ENCODE results near the gene TICRR.

The TICRR gene

GRCh38 chr15:89625716-89626115 lies 50.4 kb downstream of the TICRR start:
- TF ChIP-seq EP300 (IDR thresholded peaks at IDR 0.05; ENCODE audit: borderline replicate concordance) (no peak), FOXM1 (IDR thresholded peaks at IDR 0.05; ENCODE audit: borderline replicate concordance, low read depth) (no peak), TAF1 (IDR thresholded peaks at IDR 0.05; ENCODE audit: low read depth) (no peak), CEBPB (IDR thresholded peaks at IDR 0.05) (no peak), TEAD4 (IDR thresholded peaks at IDR 0.05) (no peak), EGR1 (IDR thresholded peaks at IDR 0.05) (no peak), ZBTB7A (IDR thresholded peaks at IDR 0.05; ENCODE audit: low read depth) (no peak), MAX (IDR thresholded peaks at IDR 0.05) (no peak), RAD21 (IDR thresholded peaks at IDR 0.05; ENCODE audit: low read depth) (no peak), USF1 (IDR thresholded peaks at IDR 0.05) (no peak), CREB1 (IDR thresholded peaks at IDR 0.05; ENCODE audit: low read depth) (no peak), TCF12 (IDR thresholded peaks at IDR 0.05; ENCODE audit: low read depth) (no peak), NFIC (IDR thresholded peaks at IDR 0.05) (no peak), YY1 (IDR thresholded peaks at IDR 0.05; ENCODE audit: low read depth) (no peak)
- TF ChIP-seq, protein P1, sequence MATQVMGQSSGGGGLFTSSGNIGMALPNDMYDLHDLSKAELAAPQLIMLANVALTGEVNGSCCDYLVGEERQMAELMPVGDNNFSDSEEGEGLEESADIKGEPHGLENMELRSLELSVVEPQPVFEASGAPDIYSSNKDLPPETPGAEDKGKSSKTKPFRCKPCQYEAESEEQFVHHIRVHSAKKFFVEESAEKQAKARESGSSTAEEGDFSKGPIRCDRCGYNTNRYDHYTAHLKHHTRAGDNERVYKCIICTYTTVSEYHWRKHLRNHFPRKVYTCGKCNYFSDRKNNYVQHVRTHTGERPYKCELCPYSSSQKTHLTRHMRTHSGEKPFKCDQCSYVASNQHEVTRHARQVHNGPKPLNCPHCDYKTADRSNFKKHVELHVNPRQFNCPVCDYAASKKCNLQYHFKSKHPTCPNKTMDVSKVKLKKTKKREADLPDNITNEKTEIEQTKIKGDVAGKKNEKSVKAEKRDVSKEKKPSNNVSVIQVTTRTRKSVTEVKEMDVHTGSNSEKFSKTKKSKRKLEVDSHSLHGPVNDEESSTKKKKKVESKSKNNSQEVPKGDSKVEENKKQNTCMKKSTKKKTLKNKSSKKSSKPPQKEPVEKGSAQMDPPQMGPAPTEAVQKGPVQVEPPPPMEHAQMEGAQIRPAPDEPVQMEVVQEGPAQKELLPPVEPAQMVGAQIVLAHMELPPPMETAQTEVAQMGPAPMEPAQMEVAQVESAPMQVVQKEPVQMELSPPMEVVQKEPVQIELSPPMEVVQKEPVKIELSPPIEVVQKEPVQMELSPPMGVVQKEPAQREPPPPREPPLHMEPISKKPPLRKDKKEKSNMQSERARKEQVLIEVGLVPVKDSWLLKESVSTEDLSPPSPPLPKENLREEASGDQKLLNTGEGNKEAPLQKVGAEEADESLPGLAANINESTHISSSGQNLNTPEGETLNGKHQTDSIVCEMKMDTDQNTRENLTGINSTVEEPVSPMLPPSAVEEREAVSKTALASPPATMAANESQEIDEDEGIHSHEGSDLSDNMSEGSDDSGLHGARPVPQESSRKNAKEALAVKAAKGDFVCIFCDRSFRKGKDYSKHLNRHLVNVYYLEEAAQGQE (IDR thresholded peaks at IDR 0.05; ENCODE audit: low read depth), result no peak

- TF ChIP-seq USF1 (IDR thresholded peaks at IDR 0.05), result no peak
- TF ChIP-seq TCF12 (IDR thresholded peaks at IDR 0.05; ENCODE audit: low read depth), result no peak
- TF ChIP-seq TAF1 (IDR thresholded peaks at IDR 0.05; ENCODE audit: low read depth), result no peak
These were observed 52.1 kb downstream of the TICRR start for GRCh38 chr15:89627256-89627970.

DNA sequence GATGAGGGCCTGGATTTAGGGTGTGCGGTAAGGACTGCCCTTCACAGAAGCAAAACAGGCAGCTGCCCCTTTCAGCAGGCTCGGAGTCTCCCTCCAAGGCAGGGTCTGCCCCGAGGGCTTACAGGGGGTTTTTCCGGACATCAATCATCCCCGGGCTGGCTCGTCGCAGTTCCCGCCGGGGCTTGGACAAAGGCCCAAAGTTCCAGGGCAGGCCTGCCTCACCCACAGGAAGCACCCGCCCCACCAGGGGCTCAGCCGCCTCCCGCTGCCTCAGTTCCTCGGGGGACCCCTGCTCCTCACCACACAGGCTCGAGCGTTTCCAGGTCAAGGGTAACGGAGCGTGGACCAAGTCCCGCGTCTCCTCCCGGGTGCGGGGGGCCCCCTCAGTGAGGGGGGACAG lies 53.0 kb downstream of the TICRR start:
- TF ChIP-seq CREB1 (IDR thresholded peaks at IDR 0.05; ENCODE audit: low read depth) (no peak), TCF12 (IDR thresholded peaks at IDR 0.05; ENCODE audit: low read depth) (no peak), ZBTB7A (IDR thresholded peaks at IDR 0.05; ENCODE audit: low read depth) (no peak), CEBPB (IDR thresholded peaks at IDR 0.05) (no peak), RAD21 (IDR thresholded peaks at IDR 0.05; ENCODE audit: low read depth) (no peak), NFIC (IDR thresholded peaks at IDR 0.05) (no peak), FOXM1 (IDR thresholded peaks at IDR 0.05; ENCODE audit: borderline replicate concordance, low read depth) (no peak), TEAD4 (IDR thresholded peaks at IDR 0.05) (no peak), YY1 (IDR thresholded peaks at IDR 0.05; ENCODE audit: low read depth) (no peak), EGR1 (IDR thresholded peaks at IDR 0.05) (no peak), MAX (IDR thresholded peaks at IDR 0.05) (no peak), USF1 (IDR thresholded peaks at IDR 0.05) (no peak), EP300 (IDR thresholded peaks at IDR 0.05; ENCODE audit: borderline replicate concordance) (no peak), TAF1 (IDR thresholded peaks at IDR 0.05; ENCODE audit: low read depth) (no peak)
- TF ChIP-seq, protein P1 (IDR thresholded peaks at IDR 0.05; ENCODE audit: low read depth), result no peak

- TF ChIP-seq EP300 (IDR thresholded peaks at IDR 0.05; ENCODE audit: borderline replicate concordance), result no peak
- TF ChIP-seq EGR1 (IDR thresholded peaks at IDR 0.05), result no peak
- no peak for TF ChIP-seq TCF12 (IDR thresholded peaks at IDR 0.05; ENCODE audit: low read depth)
- no peak for TF ChIP-seq YY1 (IDR thresholded peaks at IDR 0.05; ENCODE audit: low read depth)
- TF ChIP-seq CEBPB (IDR thresholded peaks at IDR 0.05), result no peak
- no peak for TF ChIP-seq TEAD4 (IDR thresholded peaks at IDR 0.05)
- no peak for TF ChIP-seq CREB1 (IDR thresholded peaks at IDR 0.05; ENCODE audit: low read depth)
- no peak for TF ChIP-seq USF1 (IDR thresholded peaks at IDR 0.05)
- TF ChIP-seq NFIC (IDR thresholded peaks at IDR 0.05), result no peak
- TF ChIP-seq RAD21 (IDR thresholded peaks at IDR 0.05; ENCODE audit: low read depth), result no peak
- no peak for TF ChIP-seq FOXM1 (IDR thresholded peaks at IDR 0.05; ENCODE audit: borderline replicate concordance, low read depth)
These were observed 53.8 kb downstream of the TICRR start for GRCh38 chr15:89628806-89629715.
